SK-N-SH (cell line): ENCODE results near the gene CRELD2. TPM values are rescaled to one million over a fixed set of nuclear protein-coding genes. Genes with fewer than 3 reads are reported as not detected.

Experiments
- CTCF ChIA-PET: fragments of 300-600, 350-600 bp; formaldehyde crosslinking; extraction: SDS; loops from one replicate; lab custom pipeline; 2021; lab: Yijun Ruan, JAX
- POLR2A ChIA-PET: fragments of 350-600 bp; sonication (Branson Sonifier 250); formaldehyde crosslinking; extraction: SDS; loops from one replicate; lab custom pipeline; 2020; ENCODE audit warnings: antibody characterized with exemption, inconsistent platforms; lab: Yijun Ruan, JAX
- DNase-seq: peaks from one replicate; pipeline ENCODE4 v3.0.0; 2012
- H2AFZ ChIP-seq: fragments of 200-600 bp; sonication (generic); 2 replicates; pipeline ENCODE4 v1.8.1; 2016; ENCODE audit warnings: antibody characterized with exemption, mild to moderate bottlenecking, low read depth
- H3F3A ChIP-seq: fragments of 200-600 bp; sonication (generic); replicated peaks from 2 replicates; pipeline ENCODE3; 2016; ENCODE audit warnings: antibody characterized with exemption, mild to moderate bottlenecking; ENCODE audit not compliant: insufficient read depth
- H3K27ac ChIP-seq, 2 experiments: fragments of 200-500 bp in 1 of 2; fragments of 200-600 bp in 1 of 2; sonication (Bioruptor generic) in 1 of 2; sonication (generic), shearing (Covaris generic) in 1 of 2; 2 replicates each; pipeline versions ENCODE4 v1.5.1 to v1.6.1; 2014 to 2016; ENCODE audit warnings: low read depth in 2 of 2, inconsistent platforms in 1 of 2, low read length in 1 of 2, mild to moderate bottlenecking in 1 of 2, mixed read lengths in 1 of 2
- H3K27me3 ChIP-seq: fragments of 200-600 bp; sonication (generic), shearing (Covaris generic); 2 replicates; pipeline ENCODE4 v1.6.1; 2016; ENCODE audit warnings: mixed run types; ENCODE audit not compliant: insufficient read depth
- H3K36me3 ChIP-seq, 2 experiments: fragments of 200-500 bp in 1 of 2; fragments of 200-600 bp in 1 of 2; sonication (Bioruptor generic) in 1 of 2; sonication (generic) in 1 of 2; replicated peaks in 1 of 2; 2 replicates each; pipeline versions ENCODE3 to v1.5.1; 2014 to 2016; ENCODE audit warnings: low read length in 1 of 2, mild to moderate bottlenecking in 1 of 2; ENCODE audit not compliant: insufficient read depth in 2 of 2, control insufficient read depth in 1 of 2
- H3K4me1 ChIP-seq, 2 experiments: fragments of 200-500 bp in 1 of 2; fragments of 200-600 bp in 1 of 2; sonication (Bioruptor generic) in 1 of 2; sonication (generic), shearing (Covaris generic) in 1 of 2; 2 replicates each; pipeline versions ENCODE4 v1.5.1 to v1.6.1; 2014 to 2016; ENCODE audit warnings: low read depth in 1 of 2, low read length in 1 of 2, mixed run types in 1 of 2; ENCODE audit not compliant: insufficient read depth in 2 of 2, control insufficient read depth in 1 of 2
- H3K4me2 ChIP-seq: fragments of 200-600 bp; sonication (generic), shearing (Covaris generic); 2 replicates; pipeline ENCODE4 v1.6.1; 2017; ENCODE audit warnings: mixed run types
- H3K4me3 ChIP-seq, 2 experiments: fragments of 200-500 bp in 1 of 2; fragments of 200-600 bp in 1 of 2; sonication (Bioruptor generic) in 1 of 2; sonication (generic), shearing (Covaris generic) in 1 of 2; 2 replicates each; pipeline versions ENCODE4 v1.5.1 to v1.8.1; 2014 to 2016; ENCODE audit warnings: low read depth in 2 of 2, inconsistent platforms in 1 of 2, low read length in 1 of 2, mild to moderate bottlenecking in 1 of 2, mixed read lengths in 1 of 2, moderate library complexity in 1 of 2
- H3K79me2 ChIP-seq: fragments of 200-600 bp; sonication (generic); 2 replicates; pipeline ENCODE4 v1.8.1; 2017; ENCODE audit warnings: mild to moderate bottlenecking; ENCODE audit not compliant: insufficient read depth
- H3K9ac ChIP-seq: fragments of 200-600 bp; sonication (generic); 2 replicates; pipeline ENCODE4 v1.6.1; 2017; ENCODE audit warnings: mixed run types
- H3K9me2 ChIP-seq: fragments of 200-600 bp; sonication (generic); 2 replicates; pipeline ENCODE4 v1.6.1; 2017; ENCODE audit warnings: mixed run types
- H3K9me3 ChIP-seq: fragments of 200-600 bp; sonication (generic); 2 replicates; pipeline ENCODE4 v1.6.1; 2017; ENCODE audit warnings: mixed run types, mild to moderate bottlenecking, moderate library complexity
- H4K20me1 ChIP-seq: fragments of 200-600 bp; sonication (generic); 2 replicates; pipeline ENCODE4 v1.6.1; 2017; ENCODE audit warnings: mild to moderate bottlenecking, mixed run types; ENCODE audit not compliant: insufficient read depth
- EP300 ChIP-seq, 2 experiments: IDR thresholded peaks; 2 replicates each; pipeline versions ENCODE4 v1.4.0 to v1.6.1; 2012; ENCODE audit warnings: borderline replicate concordance in 1 of 2, low read depth in 1 of 2, low read length in 1 of 2
- EZH2phosphoT487 ChIP-seq: fragments of 200-600 bp; sonication (generic); IDR thresholded peaks from 2 replicates; pipeline ENCODE4 v1.6.1; 2017; ENCODE audit warnings: low read depth, mixed run types, mild to moderate bottlenecking, antibody characterized with exemption, moderate library complexity, borderline replicate concordance
- FOSL2 ChIP-seq: IDR thresholded peaks from 2 replicates; pipeline ENCODE4 v1.4.0; 2012; ENCODE audit warnings: low read depth, mild to moderate bottlenecking, moderate library complexity, borderline replicate concordance
- FOXJ3 ChIP-seq: sonication (generic); formaldehyde crosslinking; IDR thresholded peaks from 2 replicates; pipeline ENCODE4 v1.5.1; 2020; ENCODE audit warnings: mild to moderate bottlenecking, missing genetic modification reagents
- NFIC ChIP-seq: IDR thresholded peaks from 2 replicates; pipeline ENCODE4 v1.4.0; 2012; ENCODE audit warnings: borderline replicate concordance
- NRF1 ChIP-seq: IDR thresholded peaks from 2 replicates; pipeline ENCODE4 v1.6.1; 2012; ENCODE audit warnings: low read depth, mild to moderate bottlenecking, low read length
- RAD21 ChIP-seq: IDR thresholded peaks from 2 replicates; pipeline ENCODE4 v1.6.1; 2012; ENCODE audit warnings: mild to moderate bottlenecking, low read length
- RFX5 ChIP-seq: IDR thresholded peaks from 2 replicates; pipeline ENCODE4 v1.6.1; 2012; ENCODE audit warnings: mild to moderate bottlenecking, improper control_type of control experiment, low read length
- RXRA ChIP-seq: IDR thresholded peaks from 2 replicates; pipeline ENCODE4 v1.4.0; 2012; ENCODE audit warnings: low read depth, mild to moderate bottlenecking, borderline replicate concordance
- SIN3A ChIP-seq: IDR thresholded peaks from 2 replicates; pipeline ENCODE4 v1.6.1; 2012; ENCODE audit warnings: low read depth, mild to moderate bottlenecking, low read length, moderate library complexity, borderline replicate concordance
- SMC3 ChIP-seq: IDR thresholded peaks from 2 replicates; pipeline ENCODE4 v1.6.1; 2012; ENCODE audit warnings: low read depth, low read length, improper control_type of control experiment
- TCF12 ChIP-seq: IDR thresholded peaks from 2 replicates; pipeline ENCODE4 v1.4.0; 2012
- TEAD4 ChIP-seq: IDR thresholded peaks from 2 replicates; pipeline ENCODE4 v1.4.0; 2012; ENCODE audit warnings: mild to moderate bottlenecking, borderline replicate concordance; ENCODE audit not compliant: insufficient read depth
- WGBS: methylation state at CpG from one replicate; pipeline ENCODE4 v1.1.6; 2017; ENCODE audit warnings: low lambda C conversion rate; 5-methylcytosine and 5-hydroxymethylcytosine counted together
- polyA plus RNA-seq, 3 experiments: library from polyadenylated mRNA; depleted of rRNA; stranded (reverse); fragments of >200 nt; gene quantifications; 2 replicates each; pipeline ENCODE4 v1.2.3, GENCODE V29; 2012
- TF ChIP-seq, protein P1 (sequence below): IDR thresholded peaks from 2 replicates; pipeline ENCODE4; 2012
- TF ChIP-seq, protein P2 (sequence below): IDR thresholded peaks from 2 replicates; pipeline ENCODE4 v1.4.0; 2012; ENCODE audit warnings: low read depth
- TF ChIP-seq, protein P3 (sequence below): fragments of 200-600 bp; sonication (generic); IDR thresholded peaks from 2 replicates; pipeline ENCODE4 v1.6.1; 2017; ENCODE audit warnings: antibody characterized with exemption, mild to moderate bottlenecking, moderate library complexity
- TF ChIP-seq, protein P4 (sequence below): IDR thresholded peaks from 2 replicates; pipeline ENCODE4 v1.6.1; 2012; ENCODE audit warnings: mild to moderate bottlenecking, low read depth, low read length, moderate library complexity

CRELD2 gene
- polyA plus RNA-seq, 1 of the 3 experiments (the other 2 are of a cell fraction), result 113 TPM

DNA sequence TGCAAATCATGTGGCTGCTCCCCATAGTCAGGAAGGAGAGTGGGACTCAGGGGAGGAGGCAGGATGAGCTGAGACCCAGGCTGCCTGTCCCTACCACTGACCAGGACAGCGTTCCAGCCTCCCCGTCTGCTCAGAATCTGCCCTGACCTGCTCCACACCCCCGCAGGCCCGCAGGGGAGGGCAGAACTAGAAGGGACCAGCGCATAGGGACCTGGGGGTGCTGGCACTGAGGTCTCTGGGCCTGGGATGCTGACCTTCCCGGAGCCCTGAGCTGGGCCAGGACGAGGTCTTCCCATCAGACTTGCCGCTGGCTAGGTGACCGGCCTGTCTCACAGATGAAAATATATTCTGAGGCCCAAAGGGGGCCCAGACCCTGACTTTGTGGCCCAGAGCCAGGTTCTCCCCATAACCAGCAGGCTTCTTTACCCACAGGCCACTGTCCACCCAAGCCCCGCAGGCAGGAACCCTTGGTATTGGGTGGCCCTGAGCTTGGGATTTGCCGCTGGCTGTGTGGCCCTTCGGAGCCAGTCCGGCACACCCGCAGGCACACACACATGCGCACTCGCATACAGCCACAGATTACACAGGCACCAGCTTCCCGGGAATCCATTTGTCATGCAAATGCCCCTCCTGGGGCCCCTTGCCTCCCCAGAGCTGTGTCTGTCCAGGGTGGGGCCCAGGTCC is 28.3 kb downstream of the CRELD2 start:
- Histone ChIP-seq H3K4me1 (peaks cover under 1 to 15% of the 10 kb centered on the region in 2 experiments; a peak in 2 of 4 replicates), H3K4me2 (no peak overlapping the region), H3K9me2 (no peaks in the 10 kb centered on the region), H3K27ac (no peak overlapping the region), H3K9me3 (no peaks in the 10 kb centered on the region), H3K9ac (no peak overlapping the region), H4K20me1 (no peaks in the 10 kb centered on the region), H2AFZ (no peak overlapping the region), H3F3A (peaks cover 5% of the 10 kb centered on the region), H3K4me3 (no peak overlapping the region), H3K36me3 (no peaks in the 10 kb centered on the region), H3K27me3 (no peaks in the 10 kb centered on the region), H3K79me2 (no peaks in the 10 kb centered on the region)
- CTCF ChIA-PET, result interaction anchor here (0.8 to 2.4 kb wide), 4 partner anchors 16 to 83 kb away, joined by 3 to 8 read pairs (median 4); no protein-coding TSS in a partner anchor
- POLR2A ChIA-PET, result interaction anchor here (1.3 kb wide), 1 partner anchor 13 kb away, joined by 3 read pairs; no protein-coding TSS in a partner anchor
- DNase-seq, result no peak
- WGBS, result 40% methylated on average over 1 of the region's 17 CpGs
- TF ChIP-seq TCF12 (no peak), EZH2phosphoT487 (no peak), FOXJ3 (no peak), RAD21 (no peak), RXRA (no peak), SIN3A (no peak), SMC3 (no peak), EP300 (IDR thresholded peaks at IDR 0.05; ENCODE audit: borderline replicate concordance in 1 of 2, low read depth in 1 of 2, low read length in 1 of 2) (no peak), RFX5 (no peak), TEAD4 (no peak), NRF1 (no peak), FOSL2 (no peak), NFIC (no peak)
- TF ChIP-seq, protein P1, sequence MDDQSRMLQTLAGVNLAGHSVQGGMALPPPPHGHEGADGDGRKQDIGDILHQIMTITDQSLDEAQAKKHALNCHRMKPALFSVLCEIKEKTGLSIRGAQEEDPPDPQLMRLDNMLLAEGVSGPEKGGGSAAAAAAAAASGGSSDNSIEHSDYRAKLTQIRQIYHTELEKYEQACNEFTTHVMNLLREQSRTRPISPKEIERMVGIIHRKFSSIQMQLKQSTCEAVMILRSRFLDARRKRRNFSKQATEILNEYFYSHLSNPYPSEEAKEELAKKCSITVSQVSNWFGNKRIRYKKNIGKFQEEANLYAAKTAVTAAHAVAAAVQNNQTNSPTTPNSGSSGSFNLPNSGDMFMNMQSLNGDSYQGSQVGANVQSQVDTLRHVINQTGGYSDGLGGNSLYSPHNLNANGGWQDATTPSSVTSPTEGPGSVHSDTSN, result no peak
- TF ChIP-seq, protein P2, sequence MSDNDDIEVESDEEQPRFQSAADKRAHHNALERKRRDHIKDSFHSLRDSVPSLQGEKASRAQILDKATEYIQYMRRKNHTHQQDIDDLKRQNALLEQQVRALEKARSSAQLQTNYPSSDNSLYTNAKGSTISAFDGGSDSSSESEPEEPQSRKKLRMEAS, result no peak
- TF ChIP-seq, protein P3, sequence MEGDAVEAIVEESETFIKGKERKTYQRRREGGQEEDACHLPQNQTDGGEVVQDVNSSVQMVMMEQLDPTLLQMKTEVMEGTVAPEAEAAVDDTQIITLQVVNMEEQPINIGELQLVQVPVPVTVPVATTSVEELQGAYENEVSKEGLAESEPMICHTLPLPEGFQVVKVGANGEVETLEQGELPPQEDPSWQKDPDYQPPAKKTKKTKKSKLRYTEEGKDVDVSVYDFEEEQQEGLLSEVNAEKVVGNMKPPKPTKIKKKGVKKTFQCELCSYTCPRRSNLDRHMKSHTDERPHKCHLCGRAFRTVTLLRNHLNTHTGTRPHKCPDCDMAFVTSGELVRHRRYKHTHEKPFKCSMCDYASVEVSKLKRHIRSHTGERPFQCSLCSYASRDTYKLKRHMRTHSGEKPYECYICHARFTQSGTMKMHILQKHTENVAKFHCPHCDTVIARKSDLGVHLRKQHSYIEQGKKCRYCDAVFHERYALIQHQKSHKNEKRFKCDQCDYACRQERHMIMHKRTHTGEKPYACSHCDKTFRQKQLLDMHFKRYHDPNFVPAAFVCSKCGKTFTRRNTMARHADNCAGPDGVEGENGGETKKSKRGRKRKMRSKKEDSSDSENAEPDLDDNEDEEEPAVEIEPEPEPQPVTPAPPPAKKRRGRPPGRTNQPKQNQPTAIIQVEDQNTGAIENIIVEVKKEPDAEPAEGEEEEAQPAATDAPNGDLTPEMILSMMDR, result no peak
- TF ChIP-seq, protein P4, sequence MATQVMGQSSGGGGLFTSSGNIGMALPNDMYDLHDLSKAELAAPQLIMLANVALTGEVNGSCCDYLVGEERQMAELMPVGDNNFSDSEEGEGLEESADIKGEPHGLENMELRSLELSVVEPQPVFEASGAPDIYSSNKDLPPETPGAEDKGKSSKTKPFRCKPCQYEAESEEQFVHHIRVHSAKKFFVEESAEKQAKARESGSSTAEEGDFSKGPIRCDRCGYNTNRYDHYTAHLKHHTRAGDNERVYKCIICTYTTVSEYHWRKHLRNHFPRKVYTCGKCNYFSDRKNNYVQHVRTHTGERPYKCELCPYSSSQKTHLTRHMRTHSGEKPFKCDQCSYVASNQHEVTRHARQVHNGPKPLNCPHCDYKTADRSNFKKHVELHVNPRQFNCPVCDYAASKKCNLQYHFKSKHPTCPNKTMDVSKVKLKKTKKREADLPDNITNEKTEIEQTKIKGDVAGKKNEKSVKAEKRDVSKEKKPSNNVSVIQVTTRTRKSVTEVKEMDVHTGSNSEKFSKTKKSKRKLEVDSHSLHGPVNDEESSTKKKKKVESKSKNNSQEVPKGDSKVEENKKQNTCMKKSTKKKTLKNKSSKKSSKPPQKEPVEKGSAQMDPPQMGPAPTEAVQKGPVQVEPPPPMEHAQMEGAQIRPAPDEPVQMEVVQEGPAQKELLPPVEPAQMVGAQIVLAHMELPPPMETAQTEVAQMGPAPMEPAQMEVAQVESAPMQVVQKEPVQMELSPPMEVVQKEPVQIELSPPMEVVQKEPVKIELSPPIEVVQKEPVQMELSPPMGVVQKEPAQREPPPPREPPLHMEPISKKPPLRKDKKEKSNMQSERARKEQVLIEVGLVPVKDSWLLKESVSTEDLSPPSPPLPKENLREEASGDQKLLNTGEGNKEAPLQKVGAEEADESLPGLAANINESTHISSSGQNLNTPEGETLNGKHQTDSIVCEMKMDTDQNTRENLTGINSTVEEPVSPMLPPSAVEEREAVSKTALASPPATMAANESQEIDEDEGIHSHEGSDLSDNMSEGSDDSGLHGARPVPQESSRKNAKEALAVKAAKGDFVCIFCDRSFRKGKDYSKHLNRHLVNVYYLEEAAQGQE, result no peak
